Activated CD4-positive, alpha-beta T cell treated with anti-CD3 and anti-CD28 coated beads, Interleukin-2, amount 50 U/mL, for 48 hours (primary cell): ENCODE data around the gene PRKCG.
"Not testable (repeated sequence)": the region's sequence is repeated elsewhere in the genome, so short reads cannot be mapped to it uniquely, and the experiment has no call there.

Experiments
- DNase-seq, 2 experiments: peaks; one replicate each; pipeline ENCODE4 v3.0.0-alpha.2; 2020

Gene PRKCG

DNA sequence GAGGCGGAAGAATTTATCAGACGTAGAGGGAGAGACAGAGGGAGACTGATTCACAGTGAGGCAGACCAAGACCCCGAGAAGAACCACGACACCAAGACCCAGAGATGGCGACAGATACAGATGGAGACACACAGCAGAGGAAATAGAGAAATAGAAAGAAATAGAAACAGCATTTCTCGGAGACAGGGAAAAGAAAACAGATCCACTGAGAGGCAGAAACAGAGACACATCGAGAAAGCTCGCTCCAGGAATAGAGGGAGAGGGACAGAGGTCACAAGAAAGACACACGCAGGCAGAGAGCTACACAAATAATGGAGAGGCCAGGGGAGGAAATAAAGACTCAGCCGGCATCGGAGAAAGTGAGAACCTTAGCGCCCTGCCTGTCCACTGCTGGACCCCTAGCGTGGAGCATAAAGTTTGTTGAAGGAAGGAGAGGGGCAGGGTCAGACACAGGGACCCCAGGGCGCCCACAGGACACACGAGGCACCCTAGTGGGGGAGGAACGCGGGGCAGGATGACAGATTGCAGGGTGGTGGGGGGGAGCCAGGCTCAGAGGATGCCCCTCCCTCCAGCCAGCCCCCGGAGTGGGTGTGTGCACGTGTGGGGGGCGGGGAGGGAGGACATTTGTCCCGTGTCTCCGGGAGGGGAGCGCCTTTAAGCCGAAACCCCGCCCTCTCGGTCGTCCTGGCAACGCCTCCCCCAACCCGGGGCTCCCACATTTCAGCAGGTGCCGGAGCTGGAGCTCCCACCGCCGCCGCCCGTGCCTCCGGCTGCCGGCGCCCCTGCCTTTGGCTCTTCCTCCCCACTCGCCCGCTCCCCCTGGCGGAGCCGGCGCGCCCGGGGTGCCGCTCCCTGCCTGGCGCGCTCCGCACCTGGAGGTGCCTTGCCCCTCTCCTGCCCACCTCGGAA, at the start of gene PRKCG:
Gene PRKCG (plus strand): TSS at position 716 of the 909 bp plus-strand sequence. CDS start 298 bp downstream, outside the sequence.
- DNase-seq = peak; percentile 33 to 47

DNA sequence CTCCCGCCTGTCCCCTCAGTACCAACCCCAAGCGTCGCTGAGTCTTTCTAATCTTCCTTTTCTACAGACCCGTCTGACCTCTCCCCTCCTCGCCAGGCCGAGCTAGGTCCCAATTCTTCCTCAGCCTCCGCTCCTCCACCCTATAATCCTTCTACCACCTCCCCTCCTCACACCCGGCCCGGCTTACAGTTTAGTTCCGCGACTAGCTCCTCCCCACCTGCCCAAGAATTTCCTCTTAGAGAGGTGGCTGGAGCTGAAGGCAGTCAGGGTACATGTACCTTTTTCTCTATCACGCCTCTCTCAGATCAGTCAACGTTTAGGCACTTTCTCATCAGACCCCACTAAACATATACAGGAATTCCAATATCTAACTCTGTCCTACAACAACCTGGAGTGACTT, 49.1 kb upstream of the PRKCG start:
- not testable (repeated sequence) for DNase-seq

DNA sequence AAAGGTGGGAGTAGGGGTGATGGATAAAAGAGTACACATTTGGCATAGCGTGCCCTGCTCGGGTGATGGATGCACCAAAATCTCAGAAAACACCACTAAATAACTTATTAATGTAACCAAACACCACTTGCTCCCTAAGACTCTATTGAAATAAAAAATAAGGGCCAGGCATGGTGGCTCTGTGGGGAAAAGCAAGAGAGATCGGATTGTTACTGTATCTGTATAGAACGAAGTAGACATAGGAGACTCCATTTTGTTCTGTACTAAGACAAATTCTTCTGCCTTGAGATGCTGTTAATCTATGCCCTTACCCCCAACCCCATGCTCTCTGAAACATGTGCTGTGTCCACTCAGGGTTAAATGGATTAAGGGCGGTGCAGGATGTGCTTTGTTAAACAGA, 43.6 kb upstream of the PRKCG start:
- not testable (repeated sequence) for DNase-seq

DNA sequence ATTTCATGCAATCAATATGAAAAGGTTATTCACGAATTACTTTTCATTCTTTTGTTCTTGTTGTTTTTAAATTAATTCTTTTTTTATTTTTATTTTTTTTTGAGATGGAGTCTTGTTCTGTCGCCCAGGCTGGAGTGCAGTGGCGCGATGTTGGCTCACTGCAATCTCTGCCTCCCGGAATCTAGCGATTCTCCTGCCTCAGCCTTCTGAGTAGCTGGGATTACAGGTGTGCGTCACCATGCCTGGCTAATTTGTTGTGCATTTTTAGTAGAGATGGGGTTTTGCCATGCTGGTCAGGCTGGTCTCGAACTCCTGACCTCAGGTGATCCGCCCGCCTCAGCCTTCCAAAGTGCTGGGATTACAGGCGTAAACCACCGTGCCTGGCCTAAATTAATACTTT, 41.8 kb upstream of the PRKCG start:
- not testable (repeated sequence) for DNase-seq

DNA sequence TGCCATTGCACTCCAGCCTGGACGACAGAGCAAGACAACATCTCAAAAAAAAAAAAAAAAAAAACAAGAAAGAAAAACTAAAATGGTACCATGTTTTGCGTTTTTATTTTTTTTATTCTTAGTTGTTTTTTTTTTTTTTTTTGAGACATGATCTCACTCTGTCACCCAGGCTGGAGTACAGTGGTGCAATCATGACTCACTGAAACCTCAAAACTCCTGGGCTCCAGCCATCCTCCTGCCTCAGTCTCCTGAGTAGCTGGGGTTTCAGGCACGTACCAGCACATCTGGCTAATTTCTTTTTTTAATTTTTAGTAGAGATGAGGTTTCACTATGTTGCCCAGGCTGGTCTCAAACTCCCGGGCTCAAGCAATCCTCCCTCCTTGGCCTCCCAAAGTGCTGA, 41.1 kb upstream of the PRKCG start:
- not testable (repeated sequence) for DNase-seq

DNA sequence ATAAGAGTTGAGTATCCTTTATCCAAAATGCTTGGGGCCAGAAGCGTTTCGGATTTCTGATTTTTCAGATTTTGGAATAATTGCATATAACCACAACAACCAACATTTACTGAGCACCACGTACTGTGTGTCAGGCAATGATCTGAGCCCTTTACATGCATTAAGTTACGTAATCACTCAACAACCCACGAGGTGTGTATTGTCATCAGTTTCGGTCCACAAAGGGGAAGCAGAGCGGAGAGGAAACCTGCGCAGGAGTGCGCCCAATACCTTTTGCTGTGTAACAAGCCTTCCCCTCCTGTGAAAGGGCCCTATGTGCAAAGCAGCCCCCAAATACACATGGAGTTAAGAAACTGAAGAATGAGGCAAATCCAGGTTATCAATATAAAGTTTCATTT, 37.1 kb upstream of the PRKCG start:
- no peak for DNase-seq

DNA sequence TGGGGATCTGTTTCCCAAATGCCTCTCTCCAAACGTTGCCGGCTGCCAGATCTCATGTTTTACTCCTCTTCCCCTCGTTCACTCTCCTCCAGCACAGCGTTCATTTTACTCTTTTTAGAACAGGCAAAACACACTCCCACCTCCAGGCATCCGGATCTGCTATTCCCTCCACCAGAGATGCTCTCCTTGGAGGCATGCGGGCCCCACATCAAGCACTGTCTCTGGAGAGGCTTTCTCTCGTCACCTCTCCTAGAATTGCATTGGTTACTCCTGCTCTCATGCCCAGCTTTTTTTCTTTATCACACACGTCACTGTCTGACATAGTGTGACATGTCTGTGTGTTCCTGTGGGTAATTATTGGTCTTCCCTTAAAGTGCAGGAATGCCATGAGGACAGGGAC, 34.4 kb upstream of the PRKCG start:
- no peak for DNase-seq

DNA sequence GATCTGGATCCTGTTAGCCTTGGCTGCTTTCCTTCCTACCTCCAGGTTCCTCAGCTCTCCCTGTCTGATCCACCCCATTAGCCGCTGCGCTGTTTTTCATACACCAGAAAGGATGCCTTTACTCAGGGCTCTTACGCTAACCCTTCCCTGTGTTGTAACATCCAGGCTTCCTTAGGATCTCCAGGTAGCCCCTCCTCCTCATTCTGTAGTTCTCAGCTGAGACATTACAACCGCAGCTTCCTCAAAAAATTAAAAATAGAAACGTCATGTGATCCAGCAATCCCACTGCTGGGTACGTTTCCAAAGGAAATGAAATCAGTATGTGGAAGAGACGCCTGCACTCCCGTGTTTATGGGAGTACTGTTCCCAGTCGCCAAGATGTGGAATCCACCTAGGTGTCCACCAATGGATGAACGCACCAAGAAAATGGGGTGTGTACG, 32.7 kb upstream of the PRKCG start:
- DNase-seq = no peak

DNA sequence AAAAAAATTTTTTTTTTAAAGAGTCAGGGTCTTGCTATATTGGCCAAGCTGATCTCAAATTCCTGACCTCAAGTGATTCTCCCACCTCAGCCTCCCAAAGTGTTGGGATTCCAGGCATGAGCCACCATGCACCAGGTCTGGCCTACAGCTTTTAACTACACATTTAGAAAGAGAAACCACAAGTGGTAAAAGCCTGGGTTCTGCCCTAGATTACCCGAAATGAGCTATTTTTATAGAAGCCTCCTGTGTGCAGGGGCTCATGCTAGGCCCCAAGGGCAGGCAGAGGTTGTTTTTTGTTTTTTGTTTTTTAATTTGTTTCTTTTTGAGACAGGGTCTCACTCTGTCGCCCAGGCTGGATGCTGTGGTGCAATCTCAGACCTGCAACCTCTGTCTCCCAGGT, 28.3 kb upstream of the PRKCG start:
- no peak for DNase-seq

DNA sequence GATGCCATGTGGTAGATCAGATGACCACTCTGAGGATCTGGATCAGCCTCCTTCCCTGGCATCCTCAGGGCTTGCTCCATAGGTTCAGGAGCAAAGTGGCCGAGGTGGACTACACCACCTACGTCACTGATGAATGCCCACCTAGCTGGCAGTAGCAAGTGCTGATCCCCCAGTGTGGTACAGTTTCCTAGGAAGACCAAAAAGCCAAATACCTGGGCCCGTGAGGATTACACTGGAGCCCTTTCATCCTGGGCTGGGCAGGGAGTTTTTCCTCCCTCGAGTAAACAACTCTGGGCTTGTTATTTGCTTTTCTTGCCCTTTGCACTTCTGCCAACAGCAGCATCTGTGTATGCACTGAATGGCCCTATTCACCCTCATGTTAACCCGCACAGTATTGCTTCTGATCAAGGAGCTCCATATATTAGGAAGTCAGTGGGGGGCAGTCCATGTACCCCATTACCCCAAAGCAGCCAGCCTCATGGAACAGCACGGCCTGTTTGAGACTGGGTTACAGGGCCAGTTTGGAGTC, 17.6 kb upstream of the PRKCG start:
- DNase-seq = no peak

DNA sequence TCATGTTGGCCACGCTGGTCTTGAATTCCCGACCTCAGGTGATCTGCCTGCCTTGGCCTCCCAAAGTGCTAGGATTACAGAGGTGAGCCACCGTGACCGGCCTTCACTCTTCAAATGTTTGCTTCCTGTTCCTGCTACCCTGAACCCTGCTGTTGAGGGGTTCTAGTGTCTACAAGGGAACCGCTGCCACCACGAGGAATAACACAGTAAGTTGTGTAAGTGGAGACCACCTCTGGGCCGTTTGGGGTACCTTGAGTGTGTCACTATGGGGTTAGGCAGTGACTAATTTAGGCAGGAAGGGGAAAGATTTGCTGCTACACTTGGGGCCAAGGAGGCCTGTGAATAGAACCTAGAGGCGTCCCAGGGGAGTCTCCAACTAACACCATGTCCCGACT, 16.5 kb upstream of the PRKCG start:
- DNase-seq = no peak

DNA sequence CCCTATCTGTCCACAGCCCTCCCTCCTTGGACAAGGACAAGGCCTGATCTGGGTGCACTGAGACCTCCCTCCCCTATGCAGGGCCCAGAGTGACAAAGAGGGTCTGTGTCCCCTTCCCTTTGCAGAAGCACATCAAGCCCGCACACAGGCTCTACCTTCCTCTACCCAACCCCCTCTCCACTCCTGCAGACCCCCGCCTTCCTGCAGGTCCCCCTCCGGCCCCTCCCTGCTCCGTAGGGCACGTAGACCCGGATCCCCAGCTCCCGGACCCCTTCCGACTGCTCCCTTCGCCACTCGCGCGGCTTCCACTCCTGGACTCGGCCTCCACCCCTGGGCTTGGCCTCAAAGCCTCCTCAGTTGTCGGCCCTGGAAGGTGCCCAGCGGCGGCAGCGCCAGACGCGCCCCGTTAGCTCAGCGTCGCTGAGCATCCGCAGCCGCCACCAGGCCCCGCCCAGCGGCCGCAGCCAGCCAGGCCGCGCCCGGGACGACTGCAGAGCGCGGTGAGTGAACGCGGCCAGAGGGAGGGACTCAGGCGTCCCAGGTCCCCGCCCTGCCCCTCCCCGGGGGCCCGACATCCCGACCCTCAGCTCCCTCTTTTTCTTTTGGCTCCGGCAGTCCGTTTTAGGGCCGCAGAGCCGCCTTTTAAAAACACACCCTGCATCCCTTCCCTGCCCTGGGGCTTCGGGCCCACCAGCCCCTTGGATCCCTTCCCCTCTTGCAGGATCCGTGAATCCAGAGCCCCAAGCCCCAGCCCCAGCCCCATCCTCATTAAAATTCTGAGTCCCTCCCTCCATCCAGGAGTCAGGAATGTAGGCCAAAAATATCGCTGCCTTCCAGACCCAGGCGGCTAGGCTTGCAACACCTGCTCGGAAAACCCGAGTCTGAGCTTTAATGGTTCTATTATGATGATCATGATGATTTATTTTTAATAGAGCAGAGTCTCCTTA, 15.8 kb upstream of the PRKCG start:
- peak; percentile 69 to 72 for DNase-seq

DNA sequence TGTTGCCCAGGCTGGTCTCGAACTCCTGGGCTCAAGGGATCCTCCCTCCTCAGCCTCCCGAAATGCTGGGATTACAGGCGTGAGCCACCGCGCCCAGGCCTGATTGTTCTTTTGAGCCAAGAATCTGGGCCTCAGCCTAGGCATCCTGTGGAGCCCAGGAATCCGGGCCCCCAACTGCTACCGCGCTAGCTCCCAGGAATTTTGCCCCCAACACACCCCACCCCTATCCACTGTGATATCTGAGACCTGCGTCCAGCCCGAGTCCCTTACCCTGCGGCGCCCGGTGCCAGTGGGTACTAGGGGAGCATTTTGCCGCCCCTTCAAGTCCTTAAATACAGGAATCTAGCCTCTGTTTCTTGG, 15.2 kb upstream of the PRKCG start:
- no peak for DNase-seq

DNA sequence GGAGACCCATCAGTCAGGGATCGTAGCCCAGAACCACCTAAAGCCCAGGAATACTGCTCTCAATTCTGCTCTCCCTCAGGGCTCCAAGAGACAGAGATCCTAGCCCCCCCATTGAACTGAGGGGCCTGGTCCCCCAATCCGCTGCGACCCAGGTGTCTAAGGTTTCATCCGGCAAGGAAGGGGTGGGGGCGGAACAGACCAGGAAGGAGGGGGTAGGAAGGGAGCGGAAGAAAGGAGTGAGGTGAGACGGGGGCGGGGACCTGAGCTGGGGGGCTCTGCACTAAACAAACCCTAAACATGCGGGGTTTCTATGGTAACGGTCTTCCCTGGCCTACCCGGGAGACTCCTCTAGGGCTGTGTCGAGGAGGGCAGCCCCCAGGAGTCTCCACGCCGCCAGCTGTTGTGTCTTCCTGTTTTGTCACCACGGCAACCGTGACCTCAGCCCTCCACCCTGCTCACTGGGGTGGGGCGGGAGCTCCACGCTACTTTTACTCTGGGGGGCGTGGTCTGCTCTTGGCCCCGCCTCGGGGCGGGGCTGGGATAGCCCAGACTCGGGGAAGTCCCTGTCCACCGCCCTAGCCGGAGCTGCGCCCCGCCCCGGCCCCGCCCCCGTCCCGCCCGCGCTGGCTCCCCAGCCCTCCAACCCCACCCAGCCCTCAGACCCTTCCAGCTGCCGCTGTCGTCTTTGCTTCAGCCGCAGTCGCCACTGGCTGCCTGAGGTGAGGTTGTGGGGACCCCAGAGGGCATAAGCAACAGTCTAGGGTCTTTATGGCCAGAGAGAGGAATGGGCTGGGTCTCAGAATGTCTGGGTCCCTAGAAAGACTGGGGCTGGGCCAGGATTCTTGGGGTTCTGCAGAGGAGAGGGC, 14.5 kb upstream of the PRKCG start, which contains the start of gene MYADM:
Gene MYADM (plus strand): TSS at position 659 of the 866 bp plus-strand sequence. CDS start 5,647 bp downstream, outside the sequence.
- peak; percentile 99 for DNase-seq

DNA sequence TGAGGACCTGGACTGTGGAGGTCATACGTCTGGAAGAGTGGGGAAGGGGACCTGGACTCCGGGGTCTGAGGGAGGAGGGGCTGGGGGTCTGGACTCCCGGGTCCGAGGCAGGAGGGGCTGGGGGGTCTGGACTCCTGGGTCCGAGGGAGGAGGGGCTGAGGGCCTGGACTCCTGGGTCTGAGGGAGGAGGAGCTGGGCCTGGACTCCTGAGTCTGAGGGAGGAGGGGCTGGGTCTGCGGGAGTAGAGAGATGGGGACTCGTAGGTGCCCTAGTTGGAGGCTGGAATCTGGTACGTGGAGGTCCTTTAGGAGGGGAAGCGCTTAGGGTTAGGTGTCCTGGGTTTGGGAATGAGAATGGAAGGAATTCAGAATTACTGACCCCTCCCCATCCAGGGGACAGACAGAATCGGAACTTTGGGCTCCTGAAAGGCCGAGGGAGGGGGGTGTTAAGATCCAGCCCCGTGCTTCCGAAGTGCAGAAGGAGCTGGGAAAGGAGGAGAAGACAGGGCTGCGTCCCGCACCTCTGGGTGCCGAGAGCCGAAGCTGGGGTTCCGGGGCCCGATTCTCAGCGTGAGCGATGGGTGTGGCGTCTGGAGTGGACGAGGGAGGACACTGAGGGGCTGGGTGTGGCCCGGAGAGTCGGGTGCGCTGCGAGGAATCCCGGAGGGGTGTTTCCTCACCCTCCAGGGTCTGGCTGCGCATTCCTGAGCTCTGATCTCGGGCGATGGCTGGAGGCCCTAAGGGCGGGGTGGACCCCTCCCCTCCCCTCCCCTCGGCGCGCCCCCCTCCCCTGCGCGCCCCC, 13.7 kb upstream of the PRKCG start:
- DNase-seq = peak; percentile 44 to 53

DNA sequence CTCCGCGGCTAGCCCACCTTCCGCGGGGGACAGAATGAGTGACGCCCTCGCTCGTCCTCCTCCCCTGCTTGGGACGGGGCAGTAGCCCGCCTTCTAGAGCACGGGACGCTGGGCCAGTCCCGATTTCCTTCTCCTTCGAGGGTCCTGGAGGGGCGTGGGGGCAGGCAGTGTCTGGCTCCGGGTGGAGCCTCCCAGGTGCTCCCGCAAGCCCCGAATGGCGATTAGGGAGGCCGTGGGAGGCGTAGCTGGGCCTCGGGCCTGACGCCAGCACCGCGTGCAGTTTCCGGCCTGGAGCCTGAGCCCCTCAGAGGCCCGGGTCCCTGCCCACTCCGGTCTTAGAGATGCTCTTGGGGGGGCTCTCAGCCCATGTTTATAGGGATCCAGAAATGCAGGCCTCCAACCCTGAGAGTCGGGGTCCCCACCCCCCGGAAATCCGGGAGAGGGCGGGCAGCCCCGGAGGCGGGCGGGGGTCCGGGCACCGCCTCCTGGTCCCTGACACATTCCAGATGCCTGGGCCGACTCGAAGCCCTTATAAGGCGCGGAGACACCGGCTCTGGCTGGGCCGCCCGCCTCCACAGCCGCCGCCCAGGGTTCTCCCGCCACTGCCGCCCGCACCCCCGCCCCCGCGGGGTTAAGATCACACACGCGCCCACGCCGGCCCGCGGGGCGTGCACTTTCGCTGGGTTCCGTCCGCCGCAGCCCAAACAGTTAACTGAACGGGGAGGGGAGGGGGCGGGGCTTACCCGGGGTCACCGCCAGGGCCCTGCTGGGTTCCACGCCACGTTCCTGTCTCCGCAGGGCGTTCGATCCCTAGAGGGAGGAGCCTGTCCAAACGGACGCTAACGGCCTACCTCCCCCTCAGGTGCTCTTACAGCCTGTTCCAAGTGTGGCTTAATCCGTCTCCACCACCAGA, 12.8 kb upstream of the PRKCG start:
- DNase-seq = peak; percentile 86 to 89

DNA sequence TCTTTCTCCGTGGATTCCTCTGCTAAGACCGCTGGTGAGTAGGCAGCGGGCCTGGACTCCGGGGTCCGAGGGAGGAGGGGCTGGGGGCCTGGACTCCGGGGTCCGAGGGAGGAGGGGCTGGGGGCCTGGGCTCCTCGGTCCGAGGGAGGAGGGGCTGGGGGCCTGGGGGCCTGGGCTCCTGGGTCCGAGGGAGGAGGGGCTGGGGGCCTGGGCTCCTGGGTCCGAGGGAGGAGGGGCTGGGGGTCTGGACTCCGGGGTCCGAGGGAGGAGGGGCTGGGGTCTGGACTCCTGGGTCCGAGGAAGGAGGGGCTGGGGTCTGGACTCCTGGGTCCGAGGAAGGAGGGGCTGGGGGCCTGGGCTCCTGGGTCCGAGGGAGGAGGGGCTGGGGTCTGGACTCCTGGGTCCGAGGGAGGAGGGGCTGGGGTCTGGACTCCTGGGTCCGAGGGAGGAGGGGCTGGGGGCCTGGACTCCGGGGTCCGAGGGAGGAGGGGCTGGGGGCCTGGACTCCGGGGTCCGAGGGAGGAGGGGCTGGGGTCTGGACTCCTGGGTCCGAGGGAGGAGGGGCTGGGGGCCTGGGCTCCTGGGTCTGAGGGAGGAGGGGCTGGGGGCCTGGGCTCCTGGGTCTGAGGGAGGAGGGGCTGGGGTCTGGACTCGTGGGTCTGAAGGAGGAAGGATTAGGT, 12.1 kb upstream of the PRKCG start:
- not testable (repeated sequence) for DNase-seq

DNA sequence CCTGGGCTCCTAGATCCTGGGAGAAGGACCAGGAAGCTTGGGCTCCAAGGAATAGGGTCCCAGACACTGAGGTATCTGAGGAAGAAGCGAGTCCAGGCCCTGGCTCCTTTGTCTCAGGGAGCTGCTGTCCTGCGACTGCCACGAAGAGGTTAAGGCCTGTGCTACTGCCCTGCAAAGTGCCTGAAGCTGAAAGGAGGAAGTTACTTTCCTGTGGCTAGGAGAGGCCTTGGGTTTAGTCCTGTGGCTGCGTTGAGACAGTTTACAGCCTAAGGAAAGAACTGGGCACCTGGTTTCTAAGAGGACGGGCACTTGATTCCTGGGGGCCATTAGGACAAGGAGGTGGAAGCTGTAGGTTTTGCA, 11.5 kb upstream of the PRKCG start:
- DNase-seq = no peak

DNA sequence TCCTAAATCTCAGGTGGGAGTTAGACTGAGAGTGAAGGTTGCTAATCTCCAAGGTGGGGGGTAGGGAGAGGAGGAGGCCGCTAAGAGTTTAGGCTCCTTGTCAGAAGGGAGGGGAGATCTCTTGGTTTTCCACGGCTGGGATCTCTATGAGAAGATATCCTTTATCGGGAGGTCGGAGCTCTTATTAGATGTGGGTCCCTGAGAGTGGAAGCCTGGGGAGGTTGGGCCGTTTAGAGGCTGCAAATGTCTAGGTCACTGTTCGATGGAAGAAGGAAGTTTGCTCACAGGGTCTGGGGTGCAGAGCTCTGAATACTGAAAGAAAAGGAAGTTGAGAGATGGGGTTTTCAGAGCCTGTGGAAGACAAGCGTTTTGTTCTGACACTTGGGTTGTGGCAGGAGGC, 10.5 kb upstream of the PRKCG start:
- DNase-seq = no peak

DNA sequence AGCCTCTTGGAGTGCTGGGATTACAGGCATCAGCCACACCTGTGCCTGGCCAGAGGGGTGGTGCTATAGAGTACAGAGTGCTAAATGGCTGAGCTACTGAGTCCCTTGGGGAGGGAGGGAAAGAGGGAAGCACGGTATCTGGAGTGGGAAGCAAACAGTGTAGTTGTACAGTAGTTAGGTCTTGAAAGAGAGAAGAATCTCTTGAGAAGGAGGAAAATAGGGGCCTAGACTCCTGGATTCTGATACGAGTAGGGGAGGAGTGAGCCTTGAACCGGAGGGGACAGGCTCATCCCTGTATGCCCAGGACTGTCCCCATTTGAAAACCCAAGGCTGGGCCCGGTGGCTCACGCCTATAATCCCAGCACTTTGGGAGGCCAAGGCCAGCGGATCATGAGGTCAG, 9.2 kb upstream of the PRKCG start:
- no peak for DNase-seq
